ENCODE measurements around the gene TNS1. TPM values are rescaled to one million over a fixed set of nuclear protein-coding genes. Genes with fewer than 3 reads are reported as not detected.

Gene TNS1
- total RNA-seq, 2 donors from 2014 or later = 20.6 to 164 TPM

DNA sequence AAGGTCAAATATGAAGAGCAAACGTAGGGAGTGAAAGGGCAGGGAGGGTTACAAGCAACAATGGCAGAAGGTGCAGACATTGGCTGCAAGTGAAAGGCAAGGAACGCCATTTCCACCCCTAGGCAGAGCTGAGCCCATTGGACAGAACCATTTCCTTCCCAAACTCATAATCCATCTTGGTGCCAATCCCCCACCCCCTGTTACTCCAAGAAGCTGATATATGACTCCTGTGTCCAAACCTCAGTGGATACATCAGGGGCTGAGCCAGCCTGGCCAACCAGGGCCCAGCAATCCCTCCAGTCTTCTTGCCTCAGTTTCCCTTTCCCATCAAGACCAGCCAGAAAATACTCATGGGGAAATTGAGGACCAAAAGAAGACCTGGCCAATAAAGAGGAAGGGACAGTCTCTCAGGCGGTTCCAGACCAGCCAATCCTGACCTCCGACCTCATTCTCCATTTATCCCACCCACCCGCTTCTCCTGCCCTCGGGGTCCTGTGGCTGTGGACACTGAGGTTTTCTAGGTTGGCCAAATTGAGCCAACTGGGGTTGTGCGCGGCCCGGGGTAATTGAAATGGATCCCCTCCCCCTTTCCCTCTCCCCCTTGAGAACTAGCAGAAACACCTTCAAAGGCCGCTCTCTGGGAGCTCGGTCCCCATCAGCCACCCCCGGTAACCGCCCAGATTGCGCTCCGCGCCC is 24.8 kb downstream of the TNS1 start:
- no peaks in the 10 kb centered on the region for H3K36me3 ChIP-seq
- H3K9ac ChIP-seq (ENCODE audit: low read depth in 2 of 2, low read length in 2 of 2) = no peak overlapping the region
- H3K27me3 ChIP-seq = no peaks in the 10 kb centered on the region
- no peak for DNase-seq
- H3K27ac ChIP-seq = no peak overlapping the region
- H3K9me3 ChIP-seq = no peaks in the 10 kb centered on the region
- H3K4me1 ChIP-seq = no peaks in the 10 kb centered on the region
- TF ChIP-seq, protein P1, sequence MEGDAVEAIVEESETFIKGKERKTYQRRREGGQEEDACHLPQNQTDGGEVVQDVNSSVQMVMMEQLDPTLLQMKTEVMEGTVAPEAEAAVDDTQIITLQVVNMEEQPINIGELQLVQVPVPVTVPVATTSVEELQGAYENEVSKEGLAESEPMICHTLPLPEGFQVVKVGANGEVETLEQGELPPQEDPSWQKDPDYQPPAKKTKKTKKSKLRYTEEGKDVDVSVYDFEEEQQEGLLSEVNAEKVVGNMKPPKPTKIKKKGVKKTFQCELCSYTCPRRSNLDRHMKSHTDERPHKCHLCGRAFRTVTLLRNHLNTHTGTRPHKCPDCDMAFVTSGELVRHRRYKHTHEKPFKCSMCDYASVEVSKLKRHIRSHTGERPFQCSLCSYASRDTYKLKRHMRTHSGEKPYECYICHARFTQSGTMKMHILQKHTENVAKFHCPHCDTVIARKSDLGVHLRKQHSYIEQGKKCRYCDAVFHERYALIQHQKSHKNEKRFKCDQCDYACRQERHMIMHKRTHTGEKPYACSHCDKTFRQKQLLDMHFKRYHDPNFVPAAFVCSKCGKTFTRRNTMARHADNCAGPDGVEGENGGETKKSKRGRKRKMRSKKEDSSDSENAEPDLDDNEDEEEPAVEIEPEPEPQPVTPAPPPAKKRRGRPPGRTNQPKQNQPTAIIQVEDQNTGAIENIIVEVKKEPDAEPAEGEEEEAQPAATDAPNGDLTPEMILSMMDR (IDR thresholded peaks at IDR 0.05) = no peak
- peak overlapping the region; percentile 31 for H3K4me3 ChIP-seq
- intact Hi-C loops (cut with DNase I) = no loop called here

DNA sequence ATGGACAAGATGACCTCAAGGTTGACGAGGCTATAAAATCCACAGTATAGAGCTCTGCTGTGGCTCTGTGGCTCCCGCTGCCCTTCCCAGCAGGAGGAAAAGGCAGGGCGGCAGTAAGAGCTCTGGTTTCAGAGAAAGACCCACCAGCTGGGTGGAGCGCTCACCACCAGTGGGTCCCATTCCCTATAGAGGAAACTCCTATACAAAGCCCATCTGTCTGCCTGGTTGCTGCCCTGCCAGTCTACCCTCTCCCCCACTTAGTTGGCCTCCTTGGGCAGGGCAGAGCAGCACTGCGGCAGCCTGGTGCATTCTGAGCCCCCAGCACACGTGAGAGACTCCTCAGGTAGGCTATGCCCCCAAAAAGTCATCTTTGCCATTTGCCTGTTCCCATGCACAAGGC is 26.5 kb downstream of the TNS1 start:
- Histone ChIP-seq H3K4me3 (no peak overlapping the region), H3K9ac (ENCODE audit: low read depth in 2 of 2, low read length in 2 of 2) (no peak overlapping the region), H3K36me3 (no peaks in the 10 kb centered on the region), H3K4me1 (no peaks in the 10 kb centered on the region), H3K9me3 (no peaks in the 10 kb centered on the region), H3K27ac (no peak overlapping the region), H3K27me3 (no peaks in the 10 kb centered on the region)
- no peak for DNase-seq
- TF ChIP-seq, protein P1 (IDR thresholded peaks at IDR 0.05) = no peak
- intact Hi-C loops (cut with DNase I) = no loop called here

DNA sequence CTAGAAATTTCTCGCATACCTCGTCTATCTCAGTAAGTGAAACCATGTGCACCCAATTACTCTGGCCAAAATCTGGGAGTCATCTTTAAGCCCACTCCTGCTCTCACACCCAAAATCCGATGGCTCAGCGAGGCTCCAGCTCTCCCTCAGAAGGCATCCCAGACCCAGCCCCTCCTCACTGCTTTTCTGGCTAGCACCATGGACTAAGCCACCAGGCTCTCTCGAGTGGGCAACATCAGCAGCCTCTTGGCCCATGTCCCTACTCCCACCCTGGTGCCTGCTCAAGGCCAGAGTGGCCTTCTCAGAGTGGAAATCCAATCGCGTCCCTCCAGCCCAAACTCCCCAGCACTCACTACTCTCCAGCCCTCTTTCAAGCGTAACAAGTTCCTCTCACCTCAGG is 27.2 kb downstream of the TNS1 start:
- no peak for DNase-seq
- Histone ChIP-seq H3K27ac (no peak overlapping the region), H3K36me3 (no peaks in the 10 kb centered on the region), H3K4me1 (no peaks in the 10 kb centered on the region), H3K27me3 (no peaks in the 10 kb centered on the region), H3K4me3 (no peak overlapping the region), H3K9me3 (no peaks in the 10 kb centered on the region), H3K9ac (ENCODE audit: low read depth in 2 of 2, low read length in 2 of 2) (no peak overlapping the region)
- TF ChIP-seq, protein P1 (IDR thresholded peaks at IDR 0.05) = no peak
- intact Hi-C loops (cut with DNase I) = no loop called here

DNA sequence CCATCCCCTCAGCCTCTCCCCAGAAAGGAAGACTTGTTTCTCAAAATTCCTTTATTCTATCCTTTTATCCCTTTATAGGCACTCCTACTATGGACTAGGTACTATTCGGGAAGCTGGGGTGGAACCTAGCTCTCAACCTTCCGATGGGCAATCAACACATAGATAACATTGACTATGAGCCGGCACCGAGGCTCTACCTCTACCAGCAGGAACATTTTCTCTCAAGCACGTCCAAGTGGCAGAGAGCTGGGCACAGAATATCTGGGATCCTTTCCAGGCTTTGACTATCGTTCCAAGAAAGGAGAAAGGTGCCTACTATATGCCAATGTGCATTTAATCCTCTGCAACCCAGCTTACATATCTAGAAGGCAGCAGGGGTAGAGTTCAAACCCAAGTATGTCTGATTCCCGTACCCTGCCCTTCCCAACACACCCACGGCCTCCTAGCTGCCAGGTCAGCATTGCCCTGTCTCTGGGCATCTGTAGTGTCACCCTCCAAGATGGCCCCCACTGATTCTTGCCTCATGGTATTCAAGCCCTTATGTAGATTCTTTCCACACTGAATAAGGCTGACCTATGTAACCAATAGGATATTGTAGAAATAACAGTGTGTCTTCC is 28.3 kb downstream of the TNS1 start:
- intact Hi-C loops (cut with DNase I) = no loop called here
- Histone ChIP-seq H3K9me3 (no peaks in the 10 kb centered on the region), H3K4me3 (no peak overlapping the region), H3K27ac (no peak overlapping the region), H3K27me3 (no peaks in the 10 kb centered on the region), H3K4me1 (no peaks in the 10 kb centered on the region), H3K36me3 (no peaks in the 10 kb centered on the region), H3K9ac (ENCODE audit: low read depth in 2 of 2, low read length in 2 of 2) (no peak overlapping the region)
- DNase-seq = no peak
- TF ChIP-seq, protein P1 (IDR thresholded peaks at IDR 0.05) = no peak

DNA sequence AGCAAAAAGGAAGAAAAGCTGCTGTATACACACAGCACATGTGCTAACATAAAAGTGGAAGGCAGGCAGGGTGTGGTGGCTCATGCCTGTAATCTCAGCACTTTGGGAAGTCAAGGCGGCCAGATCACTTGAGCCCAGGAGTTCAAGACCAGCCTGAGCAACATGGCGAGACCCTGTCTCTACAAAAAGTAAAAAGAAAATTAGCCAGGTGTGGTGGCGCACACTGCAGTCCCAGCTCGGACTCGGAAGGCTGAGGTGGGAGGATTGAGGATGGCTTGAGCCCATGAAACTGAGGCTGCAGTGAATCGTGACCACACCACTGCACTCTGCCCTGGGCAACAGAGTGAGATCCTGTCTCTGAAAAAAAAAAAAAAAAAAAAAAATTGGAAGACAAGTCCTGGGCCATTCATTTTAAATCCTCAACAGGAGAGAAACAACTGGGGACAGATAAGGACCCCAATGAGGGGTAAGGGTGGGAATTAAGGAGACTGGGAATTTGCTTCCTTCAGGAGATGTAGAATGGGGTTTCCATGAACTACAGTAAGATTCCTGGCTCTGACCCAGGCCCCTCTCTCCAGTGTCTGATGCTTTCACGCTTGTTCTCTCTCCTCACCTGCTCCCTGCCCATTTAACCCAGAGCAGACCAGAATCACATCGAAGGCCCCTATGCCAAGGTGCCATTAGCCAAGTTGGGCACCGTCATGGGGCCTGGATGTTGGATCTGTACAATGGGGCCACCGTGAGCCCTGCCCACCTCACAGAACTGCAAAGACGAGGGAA is 29.6 kb downstream of the TNS1 start:
- H3K36me3 ChIP-seq = no peaks in the 10 kb centered on the region
- no peak overlapping the region for H3K27ac ChIP-seq
- H3K9me3 ChIP-seq = no peaks in the 10 kb centered on the region
- TF ChIP-seq, protein P1 (IDR thresholded peaks at IDR 0.05) = no peak
- no peaks in the 10 kb centered on the region for H3K27me3 ChIP-seq
- H3K4me1 ChIP-seq = no peaks in the 10 kb centered on the region
- H3K4me3 ChIP-seq = no peak overlapping the region
- intact Hi-C loops (cut with DNase I) = no loop called here
- DNase-seq = no peak
- H3K9ac ChIP-seq (ENCODE audit: low read depth in 2 of 2, low read length in 2 of 2) = no peak overlapping the region

All from colonic mucosa (tissue), 4 donors.